ENCODE data around the gene TAF6.

Gene TAF6

DNA sequence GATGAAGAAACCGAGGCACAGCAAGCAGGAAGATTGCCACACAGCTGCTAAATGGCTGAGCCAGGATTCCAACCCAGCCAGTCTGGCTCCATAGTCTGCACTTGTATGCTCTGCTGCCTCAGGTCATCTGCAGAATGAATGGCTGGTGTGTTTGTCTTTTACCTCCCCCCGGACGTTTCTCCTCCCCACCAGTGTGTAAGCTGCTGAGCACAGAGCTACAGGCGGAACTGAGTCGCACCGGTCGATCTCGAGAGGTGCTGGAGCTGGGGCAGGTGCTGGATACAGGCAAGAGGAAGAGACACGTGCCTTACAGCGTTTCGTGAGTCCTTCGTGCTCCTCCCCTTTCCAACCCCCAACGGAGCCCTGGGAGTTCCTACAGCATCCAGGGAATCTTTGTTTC, 2.9 kb upstream of the TAF6 start:
- Histone ChIP-seq H3K4me3 (ENCODE audit: insufficient read depth, low read depth, low read length, poor library complexity, severe bottlenecking) (no peak overlapping the region), H3K27ac (ENCODE audit: insufficient read depth, low read length, poor library complexity, severe bottlenecking) (no peak overlapping the region), H3K36me3 (ENCODE audit: control insufficient read depth, insufficient read depth, low read length) (peaks cover 17% of the 10 kb centered on the region), H3K9me3 (ENCODE audit: control insufficient read depth, low read length) (no peaks in the 10 kb centered on the region), H3K27me3 (replicated peaks; ENCODE audit: control insufficient read depth, insufficient read depth, low read length, poor library complexity, severe bottlenecking) (no peaks in the 10 kb centered on the region), H3K4me1 (ENCODE audit: control insufficient read depth, insufficient read depth, low read length, poor library complexity, severe bottlenecking) (peaks cover 16% of the 10 kb centered on the region)
- DNase-seq: no peak

DNA sequence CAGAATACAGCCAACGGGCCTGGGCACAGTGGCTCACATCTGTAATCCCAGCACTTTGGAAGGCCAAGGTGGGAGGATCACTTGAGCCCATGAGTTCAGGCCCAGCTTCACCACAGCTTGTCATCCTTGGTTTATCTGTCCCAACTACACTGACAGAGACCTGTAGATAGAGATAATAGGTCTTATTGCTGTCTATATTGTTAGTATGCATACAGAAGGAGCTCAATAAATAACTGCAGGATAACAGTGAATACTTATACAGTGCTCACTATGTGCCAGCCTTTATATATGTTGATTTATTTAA, 1.5 kb upstream of the TAF6 start:
- Histone ChIP-seq H3K4me1 (ENCODE audit: control insufficient read depth, insufficient read depth, low read length, poor library complexity, severe bottlenecking) (peaks cover 15% of the 10 kb centered on the region), H3K4me3 (ENCODE audit: insufficient read depth, low read depth, low read length, poor library complexity, severe bottlenecking) (peak overlapping the region; percentile 90), H3K27ac (ENCODE audit: insufficient read depth, low read length, poor library complexity, severe bottlenecking) (peak overlapping the region; percentile 96), H3K27me3 (replicated peaks; ENCODE audit: control insufficient read depth, insufficient read depth, low read length, poor library complexity, severe bottlenecking) (no peaks in the 10 kb centered on the region), H3K9me3 (ENCODE audit: control insufficient read depth, low read length) (no peaks in the 10 kb centered on the region), H3K36me3 (ENCODE audit: control insufficient read depth, insufficient read depth, low read length) (peaks cover 17% of the 10 kb centered on the region)
- no peak for DNase-seq

DNA sequence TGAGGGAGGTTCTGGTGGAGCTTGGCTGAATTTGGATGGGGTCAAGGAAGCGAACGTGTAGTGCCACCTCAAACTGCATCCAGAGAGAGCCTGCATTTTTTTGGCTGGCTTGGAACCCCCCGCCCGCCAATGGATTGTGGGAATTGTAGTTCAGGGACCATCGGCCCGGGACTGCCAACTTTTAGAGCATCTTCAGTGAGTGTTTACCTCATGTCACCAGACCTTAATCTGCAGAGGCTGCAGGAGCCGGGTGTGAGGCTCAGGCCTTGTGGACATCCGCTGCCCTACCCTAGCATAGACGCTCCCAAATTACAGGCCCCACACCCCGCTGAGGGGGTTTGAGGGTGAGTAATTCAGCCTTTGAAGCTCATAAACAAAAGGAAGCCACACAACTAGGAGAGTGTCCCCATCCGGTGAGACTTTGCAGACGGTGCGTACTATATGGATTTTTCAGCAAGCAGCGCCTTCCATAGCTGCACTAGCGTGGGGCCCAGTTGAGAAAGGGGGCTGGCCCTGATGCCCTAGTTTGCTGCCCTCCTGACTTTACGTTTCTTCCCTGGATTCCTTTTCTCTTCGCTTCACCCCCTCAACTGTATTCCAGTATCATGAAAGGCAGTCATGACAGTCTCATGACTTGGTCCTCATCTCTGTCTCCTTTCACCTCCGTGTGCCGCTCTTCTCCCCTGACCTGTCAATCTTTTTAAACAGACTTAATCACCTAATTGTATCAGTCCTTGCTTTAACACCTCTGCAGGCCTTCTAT, 993 bp upstream of the TAF6 start:
- Histone ChIP-seq H3K4me1 (ENCODE audit: control insufficient read depth, insufficient read depth, low read length, poor library complexity, severe bottlenecking) (peaks cover 13% of the 10 kb centered on the region), H3K27me3 (replicated peaks; ENCODE audit: control insufficient read depth, insufficient read depth, low read length, poor library complexity, severe bottlenecking) (no peaks in the 10 kb centered on the region), H3K9me3 (ENCODE audit: control insufficient read depth, low read length) (no peaks in the 10 kb centered on the region), H3K4me3 (ENCODE audit: insufficient read depth, low read depth, low read length, poor library complexity, severe bottlenecking) (peak overlapping the region; percentile 90), H3K36me3 (ENCODE audit: control insufficient read depth, insufficient read depth, low read length) (peaks cover 17% of the 10 kb centered on the region), H3K27ac (ENCODE audit: insufficient read depth, low read length, poor library complexity, severe bottlenecking) (peak overlapping the region; percentile 96)
- DNase-seq: peak; percentile 42 to 69 (median 63)

DNA sequence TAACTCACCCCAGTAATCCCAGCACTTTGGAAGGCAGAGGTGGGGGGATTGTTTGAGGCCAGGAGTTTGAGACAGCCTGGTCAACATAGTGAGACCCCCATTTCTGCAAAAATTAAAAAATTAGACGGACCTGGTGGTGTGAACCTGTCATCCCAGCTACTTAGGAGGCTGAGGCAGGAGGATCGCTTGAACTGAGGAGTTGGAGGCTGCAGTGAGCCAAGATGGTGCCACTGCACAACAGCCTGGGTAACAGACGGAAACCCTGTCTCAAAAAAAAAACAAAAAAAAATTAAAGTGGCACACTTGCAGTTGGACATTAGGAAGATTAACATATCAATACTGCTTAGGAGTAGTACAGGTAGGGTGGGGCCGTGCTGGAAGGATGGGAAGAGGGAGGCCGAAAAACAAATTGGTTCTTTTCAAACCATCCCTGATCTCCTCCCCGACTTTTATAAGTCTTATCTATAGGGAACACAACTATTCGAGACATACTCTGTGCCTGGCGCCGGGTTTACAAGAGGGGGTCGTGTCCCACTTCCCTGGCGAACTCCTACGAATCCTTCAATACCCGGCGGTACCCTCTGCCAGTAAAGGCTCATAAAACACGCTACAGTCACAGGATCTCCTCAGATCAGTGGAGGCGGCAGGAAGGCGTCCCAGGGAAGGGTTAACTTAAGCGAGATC, 628 bp downstream of the TAF6 start:
- no peaks in the 10 kb centered on the region for H3K27me3 ChIP-seq (replicated peaks; ENCODE audit: control insufficient read depth, insufficient read depth, low read length, poor library complexity, severe bottlenecking)
- no peak for DNase-seq
- no peaks in the 10 kb centered on the region for H3K9me3 ChIP-seq (ENCODE audit: control insufficient read depth, low read length)
- H3K27ac ChIP-seq (ENCODE audit: insufficient read depth, low read length, poor library complexity, severe bottlenecking): peak overlapping the region; percentile 96
- peak overlapping the region; percentile 90 for H3K4me3 ChIP-seq (ENCODE audit: insufficient read depth, low read depth, low read length, poor library complexity, severe bottlenecking)
- H3K36me3 ChIP-seq (ENCODE audit: control insufficient read depth, insufficient read depth, low read length): peaks cover 20% of the 10 kb centered on the region
- H3K4me1 ChIP-seq (ENCODE audit: control insufficient read depth, insufficient read depth, low read length, poor library complexity, severe bottlenecking): peaks cover 13% of the 10 kb centered on the region

DNA sequence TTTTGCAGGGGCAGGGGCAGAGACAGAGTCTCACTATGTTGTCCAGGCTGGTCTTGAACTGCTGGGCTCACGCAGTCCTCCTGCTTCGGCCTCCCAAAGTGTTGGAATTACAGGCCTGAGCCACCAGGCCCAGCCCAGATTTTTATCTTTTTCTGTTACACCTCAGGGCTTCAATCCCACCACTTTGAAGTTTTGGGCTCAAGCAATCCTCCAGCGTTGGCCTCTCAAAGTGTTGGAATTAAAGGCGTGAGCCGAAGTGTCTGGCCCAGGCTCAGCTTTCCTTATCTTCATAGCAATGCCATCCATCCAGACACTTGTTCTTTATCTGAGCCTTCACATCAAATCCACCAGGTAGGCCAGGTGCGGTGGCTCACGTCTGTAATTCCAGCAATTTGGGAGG, 4.1 kb downstream of the TAF6 start:
- Histone ChIP-seq H3K27me3 (replicated peaks; ENCODE audit: control insufficient read depth, insufficient read depth, low read length, poor library complexity, severe bottlenecking) (no peaks in the 10 kb centered on the region), H3K27ac (ENCODE audit: insufficient read depth, low read length, poor library complexity, severe bottlenecking) (no peak overlapping the region), H3K36me3 (ENCODE audit: control insufficient read depth, insufficient read depth, low read length) (peaks cover 38% of the 10 kb centered on the region), H3K4me1 (ENCODE audit: control insufficient read depth, insufficient read depth, low read length, poor library complexity, severe bottlenecking) (peaks cover 7% of the 10 kb centered on the region), H3K4me3 (ENCODE audit: insufficient read depth, low read depth, low read length, poor library complexity, severe bottlenecking) (no peak overlapping the region), H3K9me3 (ENCODE audit: control insufficient read depth, low read length) (no peaks in the 10 kb centered on the region)
- no peak for DNase-seq

DNA sequence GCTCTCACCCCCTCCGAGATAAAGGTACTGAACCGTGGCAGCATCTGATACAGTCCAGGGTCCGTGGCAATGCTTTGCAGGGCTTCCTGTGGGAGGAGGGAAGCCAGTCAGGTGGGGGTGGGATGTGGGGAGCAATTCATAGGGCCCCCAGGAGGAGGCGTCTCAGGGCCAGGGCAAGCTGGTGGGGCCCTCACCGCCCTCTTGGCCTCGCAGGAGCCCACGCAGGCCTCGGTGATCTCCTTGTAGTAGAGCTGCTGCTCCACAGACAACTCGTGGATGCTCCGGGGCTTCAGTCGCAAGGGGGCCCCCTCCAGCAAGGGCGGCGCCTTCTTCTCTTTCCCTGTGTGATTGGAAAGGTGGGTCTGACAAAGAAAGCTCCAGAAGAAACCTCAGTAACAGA, 7.2 kb downstream of the TAF6 start:
- no peaks in the 10 kb centered on the region for H3K9me3 ChIP-seq (ENCODE audit: control insufficient read depth, low read length)

DNA sequence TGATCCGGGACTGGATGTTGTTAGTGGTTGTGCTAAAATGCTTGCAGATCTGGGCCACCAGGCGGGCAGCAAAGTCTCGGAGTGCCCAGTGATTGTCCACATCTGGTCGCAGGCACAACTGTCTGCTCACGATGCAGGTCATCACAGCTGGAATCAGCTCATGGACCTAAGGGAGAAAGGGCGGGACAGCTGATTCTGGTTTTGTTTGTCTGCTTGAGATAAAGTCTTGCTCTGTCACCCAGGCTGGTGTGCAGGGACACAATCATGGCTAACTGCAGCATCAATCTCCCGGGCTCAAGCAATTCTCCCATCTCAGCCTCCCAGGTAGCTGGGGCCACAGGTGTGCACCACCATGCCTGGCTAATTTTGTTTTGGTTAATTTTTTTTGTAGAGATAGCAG, 8.0 kb downstream of the TAF6 start:
- Histone ChIP-seq H3K9me3 (ENCODE audit: control insufficient read depth, low read length) (no peaks in the 10 kb centered on the region), H3K27me3 (replicated peaks; ENCODE audit: control insufficient read depth, insufficient read depth, low read length, poor library complexity, severe bottlenecking) (no peaks in the 10 kb centered on the region), H3K27ac (ENCODE audit: insufficient read depth, low read length, poor library complexity, severe bottlenecking) (no peak overlapping the region), H3K4me3 (ENCODE audit: insufficient read depth, low read depth, low read length, poor library complexity, severe bottlenecking) (no peak overlapping the region), H3K4me1 (ENCODE audit: control insufficient read depth, insufficient read depth, low read length, poor library complexity, severe bottlenecking) (no peaks in the 10 kb centered on the region), H3K36me3 (ENCODE audit: control insufficient read depth, insufficient read depth, low read length) (peaks cover 62% of the 10 kb centered on the region)
- DNase-seq: no peak

More for the DNA sequence above, 7.2 kb downstream of the TAF6 start:
- DNase-seq: no peak
- Histone ChIP-seq H3K27me3 (replicated peaks; ENCODE audit: control insufficient read depth, insufficient read depth, low read length, poor library complexity, severe bottlenecking) (no peaks in the 10 kb centered on the region), H3K27ac (ENCODE audit: insufficient read depth, low read length, poor library complexity, severe bottlenecking) (no peak overlapping the region), H3K36me3 (ENCODE audit: control insufficient read depth, insufficient read depth, low read length) (peaks cover 57% of the 10 kb centered on the region), H3K4me3 (ENCODE audit: insufficient read depth, low read depth, low read length, poor library complexity, severe bottlenecking) (no peak overlapping the region), H3K4me1 (ENCODE audit: control insufficient read depth, insufficient read depth, low read length, poor library complexity, severe bottlenecking) (no peaks in the 10 kb centered on the region)

DNA sequence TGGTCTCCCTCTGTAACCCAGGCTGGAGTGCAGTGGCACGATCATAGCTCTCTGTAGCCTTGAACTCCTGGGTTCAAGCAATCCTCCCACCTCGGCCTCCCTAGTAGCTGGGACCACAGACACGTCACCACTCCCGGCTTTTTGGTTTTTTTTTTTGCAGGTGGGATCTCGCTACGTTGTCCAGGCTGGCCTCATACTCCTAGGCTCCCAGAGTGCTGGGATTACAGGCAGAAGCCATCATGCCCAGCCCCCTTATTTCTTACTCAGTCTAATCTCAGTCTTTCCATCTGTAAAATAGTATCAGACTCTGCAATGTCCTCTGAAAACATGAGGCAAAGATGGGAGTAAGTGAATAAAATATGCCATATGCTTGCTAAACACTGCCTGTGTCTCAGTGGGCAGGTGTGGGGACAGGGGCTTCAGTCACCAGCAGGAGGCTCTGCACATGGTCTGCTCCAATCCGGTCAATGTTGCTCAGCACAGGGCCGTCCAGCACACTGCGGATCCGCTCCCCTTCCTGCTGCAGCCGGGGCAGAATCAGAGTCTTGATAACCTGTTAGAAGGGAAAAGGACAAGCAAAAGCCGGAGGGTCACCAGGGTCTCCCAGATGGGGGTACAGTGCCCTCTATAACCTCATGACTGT, 9.5 kb downstream of the TAF6 start:
- Histone ChIP-seq H3K9me3 (ENCODE audit: control insufficient read depth, low read length) (no peaks in the 10 kb centered on the region), H3K4me1 (ENCODE audit: control insufficient read depth, insufficient read depth, low read length, poor library complexity, severe bottlenecking) (no peaks in the 10 kb centered on the region), H3K36me3 (ENCODE audit: control insufficient read depth, insufficient read depth, low read length) (peaks cover 61% of the 10 kb centered on the region), H3K4me3 (ENCODE audit: insufficient read depth, low read depth, low read length, poor library complexity, severe bottlenecking) (no peak overlapping the region), H3K27me3 (replicated peaks; ENCODE audit: control insufficient read depth, insufficient read depth, low read length, poor library complexity, severe bottlenecking) (no peaks in the 10 kb centered on the region), H3K27ac (ENCODE audit: insufficient read depth, low read length, poor library complexity, severe bottlenecking) (no peak overlapping the region)
- no peak for DNase-seq

DNA sequence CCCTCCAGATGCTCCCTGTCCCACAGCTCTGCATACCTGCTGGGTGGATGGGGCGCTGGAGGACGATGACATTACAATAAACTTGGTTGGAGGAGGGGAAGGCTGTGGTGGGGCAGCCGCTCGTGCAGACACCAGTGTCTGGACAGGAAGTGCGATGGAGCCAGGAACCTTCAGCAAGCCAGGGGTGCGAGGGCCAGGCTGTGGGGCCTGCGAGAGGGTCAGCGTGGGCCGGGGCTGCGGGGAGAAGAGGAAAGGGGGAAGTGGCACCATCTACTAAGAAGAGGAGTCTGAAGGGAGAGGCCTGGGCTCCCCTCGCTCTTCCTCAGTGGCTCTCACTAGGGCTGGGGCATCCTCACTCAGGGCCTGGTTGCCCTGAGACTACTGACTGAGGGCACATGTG, 11.3 kb downstream of the TAF6 start:
- no peak for DNase-seq
- Histone ChIP-seq H3K27ac (ENCODE audit: insufficient read depth, low read length, poor library complexity, severe bottlenecking) (no peak overlapping the region), H3K9me3 (ENCODE audit: control insufficient read depth, low read length) (no peaks in the 10 kb centered on the region), H3K4me1 (ENCODE audit: control insufficient read depth, insufficient read depth, low read length, poor library complexity, severe bottlenecking) (no peaks in the 10 kb centered on the region), H3K27me3 (replicated peaks; ENCODE audit: control insufficient read depth, insufficient read depth, low read length, poor library complexity, severe bottlenecking) (no peaks in the 10 kb centered on the region), H3K4me3 (ENCODE audit: insufficient read depth, low read depth, low read length, poor library complexity, severe bottlenecking) (no peak overlapping the region), H3K36me3 (ENCODE audit: control insufficient read depth, insufficient read depth, low read length) (peaks cover 48% of the 10 kb centered on the region)

DNA sequence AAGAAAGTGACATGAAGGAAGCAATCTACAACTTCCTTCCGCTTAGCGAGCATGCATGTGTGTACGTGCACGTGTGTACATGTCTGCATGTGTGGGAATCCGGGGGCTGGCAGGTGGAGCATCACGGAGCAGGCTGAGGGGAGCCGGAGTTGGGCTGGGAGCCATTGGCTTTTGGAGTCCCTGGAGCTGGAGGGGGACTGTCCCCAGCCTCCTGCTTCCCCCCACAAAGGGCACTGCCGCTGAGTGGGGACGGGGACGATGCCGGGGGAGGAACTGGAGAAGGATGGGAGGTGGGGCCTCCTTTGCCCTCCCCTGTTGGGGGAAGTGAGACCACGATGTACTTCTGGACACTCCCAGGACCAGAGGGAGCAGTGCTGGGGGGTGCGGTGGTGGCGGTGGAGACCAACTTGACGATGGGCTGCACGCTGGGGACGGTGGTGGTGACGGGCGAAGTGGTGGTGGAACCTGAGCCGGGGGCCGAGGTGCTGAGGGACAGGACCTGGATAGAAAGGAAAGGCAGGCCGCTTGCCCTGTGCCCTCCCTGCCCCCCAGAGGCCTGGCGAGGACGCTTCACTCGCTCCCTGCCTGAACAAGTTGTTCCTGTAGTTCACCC, 11.9 kb downstream of the TAF6 start:
- no peaks in the 10 kb centered on the region for H3K9me3 ChIP-seq (ENCODE audit: control insufficient read depth, low read length)
- H3K27me3 ChIP-seq (replicated peaks; ENCODE audit: control insufficient read depth, insufficient read depth, low read length, poor library complexity, severe bottlenecking): no peaks in the 10 kb centered on the region
- no peak overlapping the region for H3K4me3 ChIP-seq (ENCODE audit: insufficient read depth, low read depth, low read length, poor library complexity, severe bottlenecking)
- no peaks in the 10 kb centered on the region for H3K4me1 ChIP-seq (ENCODE audit: control insufficient read depth, insufficient read depth, low read length, poor library complexity, severe bottlenecking)
- DNase-seq: no peak
- H3K27ac ChIP-seq (ENCODE audit: insufficient read depth, low read length, poor library complexity, severe bottlenecking): no peak overlapping the region
- peaks cover 47% of the 10 kb centered on the region for H3K36me3 ChIP-seq (ENCODE audit: control insufficient read depth, insufficient read depth, low read length)
